Brain pericyte (primary cell): ENCODE results near the gene ATXN1.

Experiments used
- DNase-seq: peaks from one replicate; pipeline ENCODE4 v3.0.0-alpha.2; 2012; ENCODE audit warnings: low read depth, low spot score

Gene ATXN1

GRCh38 chr6:16783509-16783908 is 22.2 kb upstream of the ATXN1 start:
- DNase-seq = no peak

- no peak for DNase-seq
Observed at GRCh38 chr6:16782278-16782677, 21.0 kb upstream of the ATXN1 start.

- no peak for DNase-seq
Observed at GRCh38 chr6:16781348-16782169, 20.3 kb upstream of the ATXN1 start.

- no peak for DNase-seq
Observed at GRCh38 chr6:16778521-16778920, 17.3 kb upstream of the ATXN1 start.

- DNase-seq = no peak
Observed at GRCh38 chr6:16777794-16778193, 16.5 kb upstream of the ATXN1 start.

GRCh38 chr6:16776394-16777017 is 15.2 kb upstream of the ATXN1 start:
- no peak for DNase-seq

- no peak for DNase-seq
Observed at GRCh38 chr6:16774437-16774836, 13.2 kb upstream of the ATXN1 start.

GRCh38 chr6:16773362-16773761 is 12.1 kb upstream of the ATXN1 start:
- DNase-seq = no peak

- no peak for DNase-seq
Observed at GRCh38 chr6:16770701-16771569, 9.7 kb upstream of the ATXN1 start.

GRCh38 chr6:16769986-16770376 is 8.7 kb upstream of the ATXN1 start:
- no peak for DNase-seq

GRCh38 chr6:16769131-16769985 is 8.1 kb upstream of the ATXN1 start:
- DNase-seq = no peak

GRCh38 chr6:16768477-16768830 is 7.2 kb upstream of the ATXN1 start:
- no peak for DNase-seq

GRCh38 chr6:16767765-16768476 is 6.7 kb upstream of the ATXN1 start:
- DNase-seq = no peak

- DNase-seq = no peak
Observed at GRCh38 chr6:16766836-16767745, 5.8 kb upstream of the ATXN1 start.

GRCh38 chr6:16766043-16766536 is 4.8 kb upstream of the ATXN1 start:
- DNase-seq = no peak

GRCh38 chr6:16765235-16765634 is 4.0 kb upstream of the ATXN1 start:
- DNase-seq = no peak

- DNase-seq = no peak
Observed at GRCh38 chr6:16764188-16764950, 3.1 kb upstream of the ATXN1 start.

GRCh38 chr6:16762550-16763477 is 1.6 kb upstream of the ATXN1 start:
- no peak for DNase-seq
